Activated CD4-positive, alpha-beta T cell treated with anti-CD3 and anti-CD28 coated beads for 4 hours (primary cell): ENCODE data around the gene PPIG.
A peak's percentile ranks its signal among the peaks of the same experiment; 100 is the strongest.
"Not testable (repeated sequence)": the region's sequence is repeated elsewhere in the genome, so short reads cannot be mapped to it uniquely, and the experiment has no call there.

Experiments
- DNase-seq, 2 donors: peaks; one replicate each; pipeline ENCODE4 v3.0.0-alpha.2; 2020

PPIG gene

DNA sequence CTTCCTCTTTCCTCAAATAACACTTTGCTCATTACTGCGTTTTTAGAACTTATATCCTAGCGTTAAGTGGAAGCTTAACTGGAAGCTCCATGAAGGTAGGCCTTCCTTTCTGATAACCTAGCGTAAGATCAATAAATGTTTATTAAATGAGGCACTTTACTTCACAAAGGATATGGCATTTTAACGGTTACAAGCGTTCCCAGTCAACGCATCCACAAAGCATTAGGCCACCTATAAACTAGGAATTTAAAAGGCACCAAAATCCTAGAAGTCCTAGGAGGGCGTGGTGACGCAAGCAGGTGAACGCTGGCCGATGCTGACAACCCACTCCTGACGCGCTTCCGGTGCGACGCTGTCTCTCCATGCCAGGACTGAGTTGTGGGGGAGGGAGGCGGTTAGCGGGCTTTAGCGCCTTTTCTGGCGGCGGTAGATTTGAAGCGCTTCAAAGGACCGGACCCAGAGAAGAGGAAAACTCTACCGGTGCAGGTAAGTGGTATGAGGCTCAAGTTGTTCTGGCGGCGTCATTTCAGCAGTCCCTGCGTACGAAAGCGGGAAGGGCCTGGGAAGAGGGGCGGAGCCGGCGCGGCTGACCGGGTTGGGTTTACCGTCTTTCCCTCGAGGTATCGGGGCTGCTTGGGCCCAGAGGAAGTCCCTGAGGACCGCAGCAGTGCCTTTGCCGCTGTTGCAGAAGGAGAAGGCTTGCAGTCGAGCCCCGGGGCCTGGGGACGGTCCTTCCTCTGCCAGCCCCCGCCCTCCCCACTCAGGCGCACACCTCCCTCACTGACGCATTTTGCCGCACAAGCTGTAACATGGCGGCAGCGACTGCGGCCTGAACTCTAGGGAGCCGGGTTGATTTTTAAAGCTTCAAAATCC lies at the start of gene PPIG:
Gene PPIG, plus strand, starts transcription at position 347 of the 873 bp plus-strand sequence. CDS start 19,691 bp downstream, outside the sequence.
- DNase-seq: peak; percentile 84 to 86

- not testable (repeated sequence) for DNase-seq
These were observed 44.7 kb upstream of the PPIG start for GRCh38 chr2:169539460-169539859.

DNA sequence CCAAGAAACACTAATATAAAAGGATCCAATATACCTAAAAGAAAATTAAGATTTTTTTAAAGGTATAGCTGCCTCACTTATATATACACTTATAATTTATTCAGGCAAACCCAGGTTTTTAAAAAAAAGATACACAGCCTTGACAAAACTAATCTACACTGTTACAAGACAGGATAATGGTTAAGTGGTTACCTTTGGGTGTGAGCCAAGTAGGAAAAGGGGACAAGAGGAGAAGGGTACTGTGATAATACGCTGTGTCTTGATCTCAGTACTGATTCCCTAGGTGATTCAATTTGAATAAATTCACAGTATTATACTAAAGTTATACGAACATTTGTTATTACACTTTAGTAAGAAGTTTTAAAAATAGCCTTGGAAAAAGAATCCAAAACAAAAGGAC lies 44.0 kb upstream of the PPIG start:
- no peak for DNase-seq

- DNase-seq: no peak
These were observed 41.7 kb upstream of the PPIG start for GRCh38 chr2:169542433-169542832.

- no peak for DNase-seq
These were observed 37.4 kb upstream of the PPIG start for GRCh38 chr2:169546756-169547155.

DNA sequence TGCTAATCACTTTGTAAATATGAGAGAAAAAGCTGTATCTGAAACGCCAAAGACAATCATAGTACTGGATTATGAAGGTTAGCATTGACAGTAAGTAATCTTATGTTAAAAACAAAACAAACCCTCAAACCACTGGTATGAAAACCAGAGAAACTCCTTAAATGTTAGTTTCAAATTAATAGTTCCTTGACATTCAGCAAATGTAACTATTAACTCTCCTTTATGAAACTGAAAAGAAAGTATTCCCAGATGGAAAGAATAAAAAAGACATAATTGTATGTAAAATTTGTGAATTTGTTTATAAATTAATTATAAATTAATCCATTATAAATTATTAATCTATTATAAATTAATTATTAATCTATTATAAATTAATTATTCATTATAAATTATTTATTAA lies 22.8 kb upstream of the PPIG start:
- DNase-seq: no peak

GRCh38 chr2:169562084-169562483 lies 22.1 kb upstream of the PPIG start:
- not testable (repeated sequence) for DNase-seq

- DNase-seq: no peak
These were observed 21.6 kb upstream of the PPIG start for GRCh38 chr2:169562519-169562918.

DNA sequence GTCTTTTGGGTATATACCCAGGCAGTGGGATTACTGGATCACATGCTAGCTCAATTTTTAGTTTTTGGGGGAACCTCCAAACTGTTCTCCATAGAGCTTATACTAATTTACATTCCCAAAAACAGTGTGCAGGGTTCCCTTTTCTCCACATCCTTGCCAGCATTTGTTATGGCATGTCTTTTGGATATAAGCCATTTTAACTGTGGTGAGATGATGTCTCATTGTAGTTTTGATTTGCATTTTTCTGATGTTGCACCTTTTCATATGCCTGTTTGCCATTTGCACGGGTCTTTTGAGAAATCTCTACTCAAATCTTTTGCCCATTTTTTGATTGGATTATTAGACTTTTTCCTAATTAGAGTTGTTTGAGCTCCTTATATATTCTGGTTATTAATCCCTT lies 18.5 kb upstream of the PPIG start:
- DNase-seq: no peak

GRCh38 chr2:169569948-169570347 lies 14.2 kb upstream of the PPIG start:
- DNase-seq: no peak

- DNase-seq: not testable (repeated sequence)
These were observed 13.4 kb upstream of the PPIG start for GRCh38 chr2:169570752-169571151.

GRCh38 chr2:169571571-169571970 lies 12.6 kb upstream of the PPIG start:
- no peak for DNase-seq

DNA sequence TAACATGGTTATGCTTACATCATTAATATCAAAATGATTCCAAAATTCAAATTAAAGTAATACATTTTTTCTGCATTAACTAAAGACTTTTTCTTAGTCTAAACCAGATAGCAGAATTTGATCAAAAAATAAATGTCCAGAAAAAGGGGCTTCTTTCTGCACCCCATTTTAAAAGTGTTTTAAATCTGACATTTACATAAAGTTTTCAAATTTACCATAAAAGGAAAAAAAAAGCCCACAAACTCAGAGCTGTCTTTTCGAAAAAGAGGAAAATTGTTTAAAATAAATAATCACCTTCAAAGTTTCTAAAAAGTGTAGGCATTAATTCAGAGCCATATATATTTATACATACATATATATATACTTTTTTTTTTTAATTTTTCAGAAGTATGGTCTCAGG lies 12.0 kb upstream of the PPIG start:
- no peak for DNase-seq

GRCh38 chr2:169572821-169573159 lies 11.4 kb upstream of the PPIG start:
- DNase-seq: no peak

DNA sequence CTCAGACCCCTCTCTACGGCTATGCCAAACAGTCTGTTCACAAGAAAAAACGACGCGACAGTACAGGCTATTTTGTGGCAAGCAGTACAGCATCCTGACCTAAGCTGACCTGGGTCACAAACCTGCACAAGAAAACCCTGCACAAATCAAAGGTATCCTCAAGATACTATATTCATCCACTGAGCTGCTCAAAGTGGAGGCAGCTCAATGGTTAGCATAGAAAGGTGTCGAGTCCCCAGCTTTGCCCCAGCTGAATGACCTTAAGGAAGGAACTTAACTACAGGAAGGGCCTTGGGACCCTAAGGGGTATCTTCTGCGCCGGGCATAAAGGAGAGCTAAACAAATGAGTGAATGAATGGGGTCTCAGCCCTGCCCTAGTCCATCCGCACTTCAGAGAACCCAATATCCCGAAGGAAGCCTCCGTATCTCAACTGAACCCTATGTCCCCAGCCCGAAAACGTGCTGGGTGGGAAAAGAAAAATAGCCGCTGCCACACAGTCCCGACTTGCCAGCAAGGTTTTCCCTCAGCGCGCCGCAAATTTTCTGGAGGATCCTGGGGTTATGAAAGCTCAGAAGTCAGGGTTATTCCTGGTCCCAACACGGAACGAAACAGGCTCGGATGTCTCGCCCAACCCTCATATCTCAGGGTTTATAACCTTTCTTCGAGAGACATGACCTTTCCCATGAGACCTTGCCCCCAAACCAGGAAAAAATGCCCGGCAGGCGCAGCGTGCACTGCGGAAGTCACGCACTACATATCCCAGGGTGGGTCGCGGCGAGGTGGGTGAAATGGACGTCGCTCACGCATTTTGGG lies 10.8 kb upstream of the PPIG start, which contains the start of gene FASTKD1:
Gene FASTKD1, minus strand, starts transcription at position 706 of the 814 bp plus-strand sequence. CDS start 1,836 bp downstream, outside the sequence.
- DNase-seq: peak; percentile 85 to 89

DNA sequence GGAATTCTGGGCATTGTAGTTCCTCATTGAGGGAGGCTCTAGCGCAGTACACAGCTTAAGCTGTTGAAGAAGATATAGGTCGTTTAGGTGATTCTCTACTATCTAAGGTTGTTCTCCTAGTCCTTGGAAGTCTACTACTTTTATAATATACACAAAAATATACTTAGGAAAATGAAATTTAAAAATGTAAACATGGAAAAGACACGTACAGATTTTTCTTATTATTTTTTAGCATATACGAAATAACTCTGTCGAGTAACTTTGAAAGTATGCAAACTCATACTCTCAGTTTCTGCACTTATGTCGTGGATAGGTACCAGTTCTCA lies 10.2 kb upstream of the PPIG start:
- no peak for DNase-seq

DNA sequence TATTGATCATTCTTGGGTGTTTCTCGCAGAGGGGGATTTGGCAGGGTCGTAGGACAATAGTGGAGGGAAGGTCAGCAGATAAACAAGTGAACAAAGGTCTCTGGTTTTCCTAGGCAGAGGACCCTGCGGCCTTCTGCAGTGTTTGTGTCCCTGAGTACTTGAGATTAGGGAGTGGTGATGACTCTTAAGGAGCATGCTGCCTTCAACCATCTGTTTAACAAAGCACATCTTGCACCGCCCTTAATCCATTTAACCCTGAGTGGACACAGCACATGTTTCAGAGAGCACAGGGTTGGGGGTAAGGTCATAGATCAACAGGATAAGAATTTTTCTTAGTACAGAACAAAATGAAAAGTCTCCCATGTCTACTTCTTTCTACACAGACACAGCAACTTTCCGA lies 9.6 kb upstream of the PPIG start:
- DNase-seq: not testable (repeated sequence)

DNA sequence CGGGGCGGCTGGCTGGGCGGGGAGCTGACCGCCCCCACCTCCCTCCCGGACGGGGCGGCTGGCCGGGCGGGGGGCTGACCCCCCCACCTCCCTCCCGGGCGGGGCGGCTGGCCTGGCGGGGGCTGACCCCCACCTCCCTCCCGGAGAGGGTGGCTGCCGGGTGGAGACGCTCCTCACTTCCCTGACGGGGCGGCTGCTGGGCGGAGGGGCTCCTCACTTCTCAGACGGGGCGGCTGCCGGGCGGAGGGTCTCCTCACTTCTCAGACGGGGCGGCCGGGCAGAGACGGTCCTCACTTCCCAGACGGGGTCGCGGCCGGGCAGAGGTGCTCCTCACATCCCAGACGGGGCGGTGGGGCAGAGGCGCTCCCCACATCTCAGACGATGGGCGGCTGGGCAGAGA lies 8.9 kb upstream of the PPIG start:
- not testable (repeated sequence) for DNase-seq

GRCh38 chr2:169579044-169579443 lies 5.1 kb upstream of the PPIG start:
- no peak for DNase-seq

- DNase-seq: not testable (repeated sequence)
These were observed 1.4 kb upstream of the PPIG start for GRCh38 chr2:169582552-169583266.

DNA sequence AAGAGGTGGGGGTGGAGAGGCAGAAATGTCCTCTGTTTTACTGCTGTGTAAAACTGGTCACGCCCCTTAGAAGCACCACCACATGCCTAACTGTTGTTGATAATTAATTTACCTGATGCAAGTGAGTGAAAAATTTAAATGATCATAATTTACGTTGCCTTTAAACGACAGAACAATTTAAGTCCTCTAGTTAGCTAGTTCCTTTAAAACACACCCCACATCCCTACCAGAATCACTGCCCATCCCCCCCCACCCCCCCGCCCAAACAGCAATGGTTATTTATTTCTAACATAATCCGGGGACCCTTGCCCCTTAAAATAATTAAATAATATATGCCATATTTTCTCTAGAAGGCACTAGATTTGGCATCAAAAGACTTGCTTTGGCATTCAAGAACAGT lies 633 bp upstream of the PPIG start:
- no peak for DNase-seq

DNA sequence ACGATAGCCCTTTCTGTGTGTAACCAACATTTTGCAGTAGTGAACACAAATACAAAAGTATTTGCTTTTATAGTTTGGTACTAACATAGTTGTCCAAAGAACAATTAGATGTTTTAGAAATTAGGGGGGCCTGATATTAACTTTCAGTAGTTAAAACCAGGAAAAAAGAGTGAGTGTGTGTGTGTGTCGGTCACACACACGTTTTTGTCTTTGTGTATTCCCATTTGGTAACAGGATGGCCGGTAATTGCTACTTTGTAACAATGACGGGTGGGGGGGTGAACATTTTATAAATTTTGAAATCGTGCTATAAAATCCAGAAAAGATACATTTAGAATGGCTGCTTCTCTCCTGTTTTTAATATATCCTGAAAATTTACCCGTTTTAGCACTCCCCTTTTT lies 1.5 kb downstream of the PPIG start:
- DNase-seq: no peak

GRCh38 chr2:169590804-169591203 lies 6.7 kb downstream of the PPIG start:
- no peak for DNase-seq
